Endothelial cell (in vitro differentiated cells): ENCODE results near the gene RGS6. TPM values are rescaled to one million over a fixed set of nuclear protein-coding genes. Genes with fewer than 3 reads are reported as not detected.

Source experiments
- DNase-seq: peaks from one replicate; pipeline ENCODE4 v3.0.0; 2021; ENCODE audit warnings: low spot score
- H3K27ac Mint-ChIP-seq: one replicate; pipeline ENCODE4 v1.8.0; 2021; ENCODE audit warnings: mixed read lengths, inconsistent platforms; ENCODE audit not compliant: unreplicated experiment
- H3K27me3 Mint-ChIP-seq: one replicate; pipeline ENCODE4 v1.8.0; 2021; ENCODE audit warnings: mild to moderate bottlenecking, moderate library complexity, mixed read lengths, inconsistent platforms; ENCODE audit not compliant: unreplicated experiment
- H3K36me3 Mint-ChIP-seq: one replicate; pipeline ENCODE4 v1.8.0; 2021; ENCODE audit warnings: mild to moderate bottlenecking, low read depth, mixed read lengths, inconsistent platforms; ENCODE audit not compliant: unreplicated experiment
- H3K4me1 Mint-ChIP-seq: one replicate; pipeline ENCODE4 v1.8.0; 2021; ENCODE audit warnings: mild to moderate bottlenecking, mixed read lengths, inconsistent platforms; ENCODE audit not compliant: unreplicated experiment
- H3K4me3 Mint-ChIP-seq: one replicate; pipeline ENCODE4 v1.8.0; 2021; ENCODE audit warnings: mild to moderate bottlenecking, mixed read lengths, inconsistent platforms; ENCODE audit not compliant: unreplicated experiment
- H3K9me3 Mint-ChIP-seq: one replicate; pipeline ENCODE4 v1.8.0; 2021; ENCODE audit warnings: mixed read lengths, inconsistent platforms; ENCODE audit not compliant: unreplicated experiment
- CTCF ChIP-seq: fragments of 200-600 bp; sonication (generic); IDR thresholded peaks from one replicate; pipeline ENCODE4 v1.5.0; 2021; ENCODE audit warnings: antibody characterized with exemption; ENCODE audit not compliant: unreplicated experiment
- total RNA-seq: library from RNA; stranded (reverse); fragmentation: NEBNext Ultra II Directional; extraction: Animal tissue kit (Norgen Biotek cat#: 25700); gene quantifications from one replicate; pipeline ENCODE4 v1.2.1, GENCODE V29; 2021; ENCODE audit not compliant: unreplicated experiment

The RGS6 gene
- total RNA-seq, 1 donor from 2014 or later = 15.7 TPM

DNA sequence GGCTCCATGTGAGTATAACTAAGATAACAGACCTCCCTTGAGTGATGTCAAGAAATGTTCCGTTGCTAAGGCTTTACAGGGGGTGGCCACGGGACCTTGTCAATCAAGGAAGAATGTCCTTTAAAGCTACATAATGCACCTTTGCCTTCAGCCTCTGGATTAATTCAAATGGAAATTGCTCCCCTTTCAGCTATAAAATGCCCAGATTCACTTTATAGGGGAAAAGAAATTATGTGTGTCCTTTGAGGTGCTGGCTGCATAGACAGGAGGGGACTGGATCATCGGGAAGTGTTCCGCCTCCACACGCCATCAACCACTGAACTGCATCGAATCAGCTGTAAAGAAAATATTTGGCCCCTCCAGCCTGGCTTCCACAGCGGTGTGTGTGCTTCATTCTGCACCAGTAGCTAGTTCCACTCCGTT lies 546.3 kb downstream of the RGS6 start:
- no peak for TF ChIP-seq CTCF
- no peak overlapping the region for H3K4me3 Mint-ChIP-seq
- peaks cover 7% of the 10 kb centered on the region for H3K4me1 Mint-ChIP-seq
- no peaks in the 10 kb centered on the region for H3K9me3 Mint-ChIP-seq
- peaks cover 12% of the 10 kb centered on the region for H3K36me3 Mint-ChIP-seq
- no peak for DNase-seq
- H3K27me3 Mint-ChIP-seq = peaks cover 3% of the 10 kb centered on the region
- H3K27ac Mint-ChIP-seq = no peak overlapping the region

DNA sequence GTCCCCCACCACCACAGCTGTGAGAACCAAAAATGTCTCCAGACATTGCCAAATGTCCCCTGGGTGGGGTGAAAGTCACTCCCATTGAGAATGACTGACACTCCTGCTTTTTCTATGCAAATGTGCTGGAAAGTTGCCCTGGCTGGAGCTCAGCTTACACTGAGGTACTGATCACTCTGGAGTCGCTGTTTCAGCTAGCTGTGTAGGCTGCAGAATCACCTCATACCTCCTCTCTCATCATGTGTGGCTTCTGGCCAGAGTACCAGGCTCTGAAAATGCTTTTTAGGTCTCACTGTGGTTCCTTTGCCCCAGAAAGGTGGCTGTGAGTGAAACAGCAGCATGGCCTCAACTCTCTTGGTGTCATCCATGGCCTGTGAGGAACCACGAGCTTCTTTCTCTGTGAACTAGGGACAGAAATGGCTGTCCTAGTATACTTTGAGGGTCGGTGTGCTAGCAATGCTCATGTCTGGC lies 547.3 kb downstream of the RGS6 start:
- Mint-ChIP-seq H3K4me1 (peaks cover 7% of the 10 kb centered on the region), H3K27me3 (peaks cover 3% of the 10 kb centered on the region), H3K27ac (no peak overlapping the region), H3K9me3 (no peaks in the 10 kb centered on the region), H3K36me3 (peaks cover 12% of the 10 kb centered on the region), H3K4me3 (no peak overlapping the region)
- DNase-seq = no peak
- no peak for TF ChIP-seq CTCF

DNA sequence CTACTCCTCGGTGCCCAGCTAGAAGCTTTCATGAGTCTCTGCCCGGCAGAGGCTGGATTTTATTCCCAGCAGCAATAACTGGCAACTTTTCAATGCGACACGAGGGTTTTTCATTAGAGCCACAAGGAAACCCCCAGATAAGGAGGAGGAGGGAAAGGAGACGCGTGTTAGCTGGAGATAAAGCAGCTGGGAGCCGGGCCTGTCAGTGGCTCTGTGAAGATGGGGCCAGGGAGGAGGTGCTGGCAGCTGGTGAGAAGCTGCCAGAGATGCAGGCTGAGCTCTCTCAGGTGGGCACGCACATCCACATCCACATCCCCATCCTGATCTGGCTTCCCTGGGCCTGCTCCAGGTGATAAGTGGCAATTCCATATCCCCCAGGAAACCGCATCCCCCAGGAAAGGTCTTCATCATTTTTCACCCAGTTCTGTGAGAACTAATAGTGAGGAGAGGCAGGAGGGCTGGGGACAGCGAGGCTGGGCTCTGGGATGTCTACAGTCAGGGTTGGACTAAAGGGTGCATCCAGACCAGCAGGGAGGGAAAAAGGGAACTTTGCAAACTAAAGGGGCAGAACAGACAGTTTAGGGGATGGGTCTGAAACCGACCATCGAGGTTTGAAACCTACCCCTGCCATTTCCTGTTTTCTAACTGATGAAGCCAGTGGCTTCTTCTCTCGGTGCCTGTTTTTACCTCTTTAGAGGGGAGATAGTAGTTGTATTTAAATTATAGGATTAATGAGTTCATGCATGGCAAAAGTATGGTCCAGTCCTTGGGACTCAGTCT lies 548.4 kb downstream of the RGS6 start:
- Mint-ChIP-seq H3K9me3 (no peaks in the 10 kb centered on the region), H3K27ac (no peak overlapping the region), H3K4me3 (no peak overlapping the region), H3K27me3 (peaks cover 3% of the 10 kb centered on the region), H3K36me3 (peaks cover 13% of the 10 kb centered on the region), H3K4me1 (peaks cover 7% of the 10 kb centered on the region)
- TF ChIP-seq CTCF = no peak
- DNase-seq = no peak

DNA sequence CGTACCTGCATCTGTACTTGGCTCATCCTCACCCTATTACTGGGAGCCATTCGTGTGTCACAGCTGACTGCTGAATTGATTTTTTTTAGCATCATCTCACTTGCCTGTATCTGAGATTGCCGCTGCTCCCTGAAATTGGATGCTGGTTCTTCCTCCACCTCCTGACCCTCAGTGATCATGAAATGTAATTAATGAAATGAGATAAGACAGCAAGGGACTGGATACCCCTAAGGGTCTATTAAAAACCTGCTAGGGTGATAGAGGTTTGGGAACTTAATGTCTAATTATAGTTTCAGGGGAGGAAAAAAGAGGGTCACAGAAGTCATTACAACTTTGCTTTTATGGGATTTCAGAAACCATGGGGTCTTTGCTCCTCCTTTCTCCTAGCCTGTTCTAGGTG lies 551.1 kb downstream of the RGS6 start:
- H3K4me3 Mint-ChIP-seq = no peak overlapping the region
- DNase-seq = no peak
- H3K27me3 Mint-ChIP-seq = peaks cover 3% of the 10 kb centered on the region
- H3K27ac Mint-ChIP-seq = no peak overlapping the region
- no peak for TF ChIP-seq CTCF
- H3K9me3 Mint-ChIP-seq = no peaks in the 10 kb centered on the region
- H3K36me3 Mint-ChIP-seq = peaks cover 15% of the 10 kb centered on the region
- peaks cover 7% of the 10 kb centered on the region for H3K4me1 Mint-ChIP-seq

- no peaks in the 10 kb centered on the region for H3K4me1 Mint-ChIP-seq
- no peak overlapping the region for H3K27ac Mint-ChIP-seq
- peaks cover 6% of the 10 kb centered on the region for H3K9me3 Mint-ChIP-seq
- TF ChIP-seq CTCF = no peak
- no peak overlapping the region for H3K4me3 Mint-ChIP-seq
- no peak for DNase-seq
- H3K36me3 Mint-ChIP-seq = peaks cover 26% of the 10 kb centered on the region
- peaks cover 3% of the 10 kb centered on the region for H3K27me3 Mint-ChIP-seq
Observed at GRCh38 chr14:72485695-72486094, 553.5 kb downstream of the RGS6 start.
